ENCODE measurements around the gene COX7A2. TPM values are rescaled to one million over a fixed set of nuclear protein-coding genes. Genes with fewer than 3 reads are reported as not detected.
A peak's percentile ranks its signal among the peaks of the same experiment; 100 is the strongest.

The COX7A2 gene
- total RNA-seq, 1 donor from 2014 or later: 370 TPM

DNA sequence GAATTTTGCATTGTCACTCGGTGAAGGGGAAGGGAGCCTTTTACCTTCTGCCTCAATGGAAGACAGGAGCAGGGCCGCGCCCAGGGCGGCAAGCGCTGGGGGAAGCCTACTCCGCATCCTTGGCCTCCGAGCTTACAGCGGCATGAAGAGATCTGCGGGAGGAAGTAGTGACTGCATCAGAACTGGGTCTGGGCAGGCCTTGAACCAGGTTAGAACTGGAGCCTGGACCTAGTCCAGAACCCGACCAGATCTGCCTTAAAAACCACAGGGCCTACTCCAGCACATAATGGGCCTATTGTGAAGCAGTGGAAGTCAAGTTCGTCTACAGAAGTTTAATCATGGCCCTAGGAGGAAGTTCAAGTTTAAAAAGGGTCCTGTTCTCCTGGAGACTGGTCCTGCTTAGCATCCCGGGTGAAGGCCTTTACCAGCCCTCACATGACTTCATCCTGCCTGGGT, 40.9 kb downstream of the COX7A2 start:
- no peak for DNase-seq (ENCODE audit: extremely low spot score, unreplicated experiment)
- H3K27ac Mint-ChIP-seq: no peak overlapping the region
- TF ChIP-seq, protein P1, sequence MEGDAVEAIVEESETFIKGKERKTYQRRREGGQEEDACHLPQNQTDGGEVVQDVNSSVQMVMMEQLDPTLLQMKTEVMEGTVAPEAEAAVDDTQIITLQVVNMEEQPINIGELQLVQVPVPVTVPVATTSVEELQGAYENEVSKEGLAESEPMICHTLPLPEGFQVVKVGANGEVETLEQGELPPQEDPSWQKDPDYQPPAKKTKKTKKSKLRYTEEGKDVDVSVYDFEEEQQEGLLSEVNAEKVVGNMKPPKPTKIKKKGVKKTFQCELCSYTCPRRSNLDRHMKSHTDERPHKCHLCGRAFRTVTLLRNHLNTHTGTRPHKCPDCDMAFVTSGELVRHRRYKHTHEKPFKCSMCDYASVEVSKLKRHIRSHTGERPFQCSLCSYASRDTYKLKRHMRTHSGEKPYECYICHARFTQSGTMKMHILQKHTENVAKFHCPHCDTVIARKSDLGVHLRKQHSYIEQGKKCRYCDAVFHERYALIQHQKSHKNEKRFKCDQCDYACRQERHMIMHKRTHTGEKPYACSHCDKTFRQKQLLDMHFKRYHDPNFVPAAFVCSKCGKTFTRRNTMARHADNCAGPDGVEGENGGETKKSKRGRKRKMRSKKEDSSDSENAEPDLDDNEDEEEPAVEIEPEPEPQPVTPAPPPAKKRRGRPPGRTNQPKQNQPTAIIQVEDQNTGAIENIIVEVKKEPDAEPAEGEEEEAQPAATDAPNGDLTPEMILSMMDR (conservative IDR thresholded peaks at IDR 0.05): no peak
- peaks cover 77% of the 10 kb centered on the region for H3K27me3 Mint-ChIP-seq
- no peaks in the 10 kb centered on the region for H3K36me3 Mint-ChIP-seq
- no peaks in the 10 kb centered on the region for H3K9me3 Mint-ChIP-seq
- H3K4me3 Mint-ChIP-seq: peak overlapping the region; percentile 87
- H3K4me1 Mint-ChIP-seq (ENCODE audit: unreplicated experiment): peaks cover 38% of the 10 kb centered on the region

DNA sequence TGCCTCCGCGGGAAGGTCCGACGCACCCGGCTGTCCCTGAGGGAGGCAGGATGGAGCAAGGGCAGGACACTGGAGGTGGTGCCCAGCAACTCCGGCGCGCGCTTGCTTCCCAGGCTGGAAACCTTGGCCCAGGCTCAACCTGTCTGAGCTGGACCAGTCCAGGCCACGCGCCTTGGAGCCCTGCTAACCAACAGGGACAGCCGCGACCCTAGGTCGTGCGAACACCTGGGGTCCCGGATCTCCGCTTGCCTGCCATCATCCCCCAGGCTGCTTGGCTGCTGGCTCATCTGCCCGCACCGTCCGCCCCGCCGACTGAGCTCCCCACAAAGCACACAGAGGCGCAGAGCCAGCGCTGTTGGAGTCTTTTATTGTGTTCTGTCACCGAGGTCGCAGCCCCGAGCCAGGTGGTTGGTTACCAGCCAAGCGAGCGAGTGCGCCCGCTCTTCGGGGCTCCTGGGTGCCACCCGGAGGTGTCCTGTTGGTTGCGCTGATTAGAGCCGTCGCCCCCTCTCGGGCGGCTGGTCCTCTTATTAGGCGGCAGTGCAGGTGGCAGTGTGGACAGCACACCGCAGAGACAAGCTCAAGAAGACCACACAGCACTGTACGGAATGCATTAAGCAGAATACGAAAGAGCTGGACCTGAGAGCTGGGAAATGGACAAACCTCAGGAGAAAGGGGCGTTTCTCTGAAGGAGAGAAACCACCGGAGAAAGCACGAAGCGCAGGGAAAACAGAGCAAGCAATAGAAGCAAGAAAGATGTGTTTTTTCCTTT, 41.5 kb downstream of the COX7A2 start:
- Mint-ChIP-seq H3K9me3 (no peaks in the 10 kb centered on the region), H3K27ac (no peak overlapping the region), H3K4me1 (ENCODE audit: unreplicated experiment) (peaks cover 31% of the 10 kb centered on the region), H3K27me3 (peaks cover 71% of the 10 kb centered on the region), H3K36me3 (no peaks in the 10 kb centered on the region), H3K4me3 (peak overlapping the region; percentile 87)
- TF ChIP-seq, protein P1 (conservative IDR thresholded peaks at IDR 0.05): no peak
- DNase-seq (ENCODE audit: extremely low spot score, unreplicated experiment): no peak

DNA sequence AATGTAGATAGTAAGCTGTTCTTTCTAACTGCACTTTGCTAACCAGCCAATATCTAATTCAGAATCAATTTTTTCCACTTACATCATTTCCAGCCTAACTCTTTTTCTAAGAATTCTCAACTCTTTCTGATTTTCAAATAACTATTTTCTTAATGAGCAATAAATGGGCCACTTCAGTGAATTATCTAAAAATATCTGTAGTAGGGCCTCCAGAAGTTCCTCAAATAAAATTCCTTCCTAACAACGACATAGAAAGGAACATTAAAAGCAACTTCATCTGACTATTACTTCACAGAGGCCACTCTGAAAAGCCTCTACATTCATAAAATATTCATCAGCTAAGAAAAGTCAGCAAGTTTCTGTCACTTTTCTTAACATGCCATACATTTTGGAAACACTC, 42.6 kb downstream of the COX7A2 start:
- TF ChIP-seq, protein P1 (conservative IDR thresholded peaks at IDR 0.05): no peak
- Mint-ChIP-seq H3K4me3 (peak overlapping the region; percentile 87), H3K9me3 (no peaks in the 10 kb centered on the region), H3K27me3 (peaks cover 61% of the 10 kb centered on the region), H3K4me1 (ENCODE audit: unreplicated experiment) (peaks cover 24% of the 10 kb centered on the region), H3K36me3 (no peaks in the 10 kb centered on the region), H3K27ac (no peak overlapping the region)
- DNase-seq (ENCODE audit: extremely low spot score, unreplicated experiment): no peak

DNA sequence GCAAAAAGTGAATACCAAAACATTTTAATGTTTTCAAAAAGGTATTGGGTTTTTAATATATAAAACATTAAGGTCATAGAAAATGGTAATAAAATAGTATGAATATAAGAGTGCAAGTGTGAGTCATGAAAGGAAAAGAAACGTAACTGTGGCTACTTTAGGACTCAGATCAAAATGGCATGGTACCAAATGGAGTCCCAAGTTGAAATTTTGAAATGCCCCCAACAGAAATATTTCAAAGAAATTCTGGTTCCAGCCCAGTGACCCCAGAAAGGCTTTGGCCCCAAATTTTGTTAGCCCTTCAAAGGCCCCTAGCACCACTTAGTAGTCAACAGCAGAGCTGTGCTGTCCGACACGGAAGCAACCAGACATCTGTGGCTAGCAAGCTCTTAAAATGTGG, 43.7 kb downstream of the COX7A2 start:
- Mint-ChIP-seq H3K4me3 (no peak overlapping the region), H3K9me3 (no peaks in the 10 kb centered on the region), H3K27me3 (peaks cover 49% of the 10 kb centered on the region), H3K27ac (no peak overlapping the region), H3K4me1 (ENCODE audit: unreplicated experiment) (peaks cover 18% of the 10 kb centered on the region), H3K36me3 (no peaks in the 10 kb centered on the region)
- DNase-seq (ENCODE audit: extremely low spot score, unreplicated experiment): no peak
- TF ChIP-seq, protein P1 (conservative IDR thresholded peaks at IDR 0.05): no peak

DNA sequence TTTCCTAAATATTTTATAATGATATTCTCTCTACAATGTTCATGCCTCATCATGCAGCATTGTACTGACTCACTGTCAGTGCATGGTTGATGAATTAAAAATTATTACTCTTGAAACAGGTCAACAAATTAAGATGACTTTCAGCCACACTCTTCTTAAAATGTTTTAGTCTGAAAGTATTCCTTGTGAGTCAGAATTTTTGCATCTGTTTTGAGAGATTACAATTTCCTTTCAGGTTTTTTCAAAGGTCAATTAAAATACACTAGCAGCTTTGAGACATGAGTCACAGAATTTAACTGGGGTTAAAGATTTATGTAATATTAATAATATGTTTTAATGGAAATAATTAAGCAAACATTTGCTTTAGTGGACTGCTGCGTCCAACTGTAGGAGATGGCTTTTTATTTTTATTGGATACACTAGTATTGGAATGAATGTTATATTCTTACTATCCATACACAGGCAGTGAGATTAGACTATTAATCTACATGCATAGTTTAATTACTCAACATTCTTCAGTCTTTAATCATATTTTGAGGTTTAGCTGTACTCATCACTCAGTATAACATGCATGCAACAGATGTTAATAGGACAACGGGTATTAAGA, 47.4 kb downstream of the COX7A2 start:
- TF ChIP-seq, protein P1 (conservative IDR thresholded peaks at IDR 0.05): no peak
- Mint-ChIP-seq H3K4me3 (no peak overlapping the region), H3K27me3 (peaks cover 12% of the 10 kb centered on the region), H3K27ac (no peak overlapping the region), H3K4me1 (ENCODE audit: unreplicated experiment) (no peaks in the 10 kb centered on the region), H3K9me3 (no peaks in the 10 kb centered on the region), H3K36me3 (no peaks in the 10 kb centered on the region)
- DNase-seq (ENCODE audit: extremely low spot score, unreplicated experiment): no peak
